OCI-M1 (cell line): Measurements from ENCODE around the gene PDIA5.

ENCODE experiments used
- DNase-seq: peaks from one replicate; lab custom pipeline; 2025; lab: John Stamatoyannopoulos, UW

Gene PDIA5

DNA sequence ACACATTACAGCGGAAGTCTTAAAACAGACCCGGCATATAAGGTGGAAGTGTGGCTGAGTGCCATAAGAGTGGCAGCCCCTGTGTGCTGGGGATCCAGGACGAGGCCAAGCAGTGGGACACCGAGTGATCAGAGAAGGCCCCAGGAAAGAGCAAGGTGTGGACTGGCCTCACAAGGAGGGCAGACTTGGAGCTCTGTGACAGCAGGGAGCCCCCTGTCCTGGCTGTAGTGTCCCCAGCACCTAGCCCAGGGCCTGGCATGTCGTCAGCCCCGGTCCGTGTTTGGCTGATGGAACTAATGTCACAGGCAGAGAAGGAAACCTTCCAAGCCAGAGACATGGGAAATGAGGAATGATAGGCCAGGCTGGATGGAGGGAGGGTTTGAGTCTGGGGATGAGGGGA, 4.8 kb downstream of the PDIA5 start:
- DNase-seq: no peak

DNA sequence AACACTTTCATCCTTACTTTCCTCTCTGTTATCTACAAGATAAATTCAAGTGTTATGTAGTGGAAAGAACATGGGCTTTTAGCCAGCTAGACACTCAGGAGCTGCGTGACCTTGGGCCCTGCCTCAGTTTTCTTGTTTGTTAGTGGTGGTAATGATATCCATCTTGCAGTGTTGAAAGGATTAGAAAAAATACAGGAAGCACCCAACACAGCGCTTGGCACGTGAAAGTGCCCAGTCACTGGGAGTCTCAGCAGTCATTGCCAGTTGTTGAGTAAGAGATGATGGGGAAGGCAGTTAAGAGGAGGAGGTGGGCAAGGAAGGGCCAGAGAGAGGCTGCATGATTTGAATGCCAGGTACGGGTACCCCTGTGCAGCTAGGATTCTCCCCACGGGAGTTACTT, 5.3 kb downstream of the PDIA5 start:
- no peak for DNase-seq

DNA sequence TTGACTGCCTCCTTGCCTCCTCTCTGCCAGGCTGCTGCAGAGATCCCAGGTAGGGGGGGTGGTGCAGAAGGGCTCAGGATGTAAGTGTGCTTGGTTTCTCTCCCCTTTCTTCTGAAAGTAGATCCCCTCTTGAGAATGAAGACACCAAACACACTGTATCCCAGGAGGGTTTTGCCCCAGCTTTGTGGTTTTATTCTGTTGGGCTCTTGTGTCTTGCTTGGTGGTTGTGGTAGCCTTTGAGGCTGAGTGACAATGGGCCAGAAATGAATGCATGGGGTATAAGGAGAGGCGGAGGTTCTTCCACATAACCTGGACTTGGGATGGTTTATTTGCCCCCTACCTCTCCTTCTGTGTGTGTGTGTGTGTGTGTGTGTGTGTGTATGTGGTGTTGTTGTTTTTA, 5.7 kb downstream of the PDIA5 start:
- DNase-seq: no peak

DNA sequence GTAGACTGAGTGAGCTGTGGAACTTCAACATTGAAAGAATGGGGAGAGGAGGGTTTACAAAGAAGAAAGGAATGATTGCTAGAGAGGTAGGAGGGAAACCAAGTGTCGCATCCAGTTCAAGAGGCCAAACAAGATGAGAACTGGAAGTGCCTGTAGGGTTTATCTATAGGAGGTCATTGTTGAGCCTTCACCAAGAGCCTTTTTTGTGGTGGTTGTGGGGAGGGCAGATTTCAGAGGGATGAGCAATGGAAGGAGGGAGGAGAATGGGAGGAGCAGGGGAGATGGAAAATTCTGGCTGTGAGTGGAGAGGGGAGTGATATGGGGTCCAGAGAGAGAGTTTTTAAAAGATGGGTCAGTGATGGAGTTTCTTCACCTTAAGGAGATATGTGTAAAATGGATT, 8.5 kb downstream of the PDIA5 start:
- DNase-seq: peak; percentile 24

DNA sequence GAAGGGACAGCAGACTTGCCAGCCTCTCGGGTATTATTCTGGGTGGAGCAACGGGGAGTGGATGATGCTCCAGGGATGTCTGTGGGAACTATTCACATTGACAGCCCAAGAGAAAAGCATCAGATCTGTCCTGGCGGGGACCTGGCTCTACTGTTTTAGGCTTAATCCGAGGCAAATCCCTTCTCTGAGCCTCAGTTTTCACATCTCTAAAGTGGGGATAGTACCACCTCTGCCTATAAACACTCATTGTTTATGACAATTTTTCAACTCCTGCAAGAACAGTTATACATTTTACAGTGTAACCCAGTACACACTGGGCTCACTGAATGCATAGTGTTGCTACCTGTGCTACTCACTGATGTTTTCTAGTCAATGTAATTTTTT, 9.3 kb downstream of the PDIA5 start:
- DNase-seq: no peak

DNA sequence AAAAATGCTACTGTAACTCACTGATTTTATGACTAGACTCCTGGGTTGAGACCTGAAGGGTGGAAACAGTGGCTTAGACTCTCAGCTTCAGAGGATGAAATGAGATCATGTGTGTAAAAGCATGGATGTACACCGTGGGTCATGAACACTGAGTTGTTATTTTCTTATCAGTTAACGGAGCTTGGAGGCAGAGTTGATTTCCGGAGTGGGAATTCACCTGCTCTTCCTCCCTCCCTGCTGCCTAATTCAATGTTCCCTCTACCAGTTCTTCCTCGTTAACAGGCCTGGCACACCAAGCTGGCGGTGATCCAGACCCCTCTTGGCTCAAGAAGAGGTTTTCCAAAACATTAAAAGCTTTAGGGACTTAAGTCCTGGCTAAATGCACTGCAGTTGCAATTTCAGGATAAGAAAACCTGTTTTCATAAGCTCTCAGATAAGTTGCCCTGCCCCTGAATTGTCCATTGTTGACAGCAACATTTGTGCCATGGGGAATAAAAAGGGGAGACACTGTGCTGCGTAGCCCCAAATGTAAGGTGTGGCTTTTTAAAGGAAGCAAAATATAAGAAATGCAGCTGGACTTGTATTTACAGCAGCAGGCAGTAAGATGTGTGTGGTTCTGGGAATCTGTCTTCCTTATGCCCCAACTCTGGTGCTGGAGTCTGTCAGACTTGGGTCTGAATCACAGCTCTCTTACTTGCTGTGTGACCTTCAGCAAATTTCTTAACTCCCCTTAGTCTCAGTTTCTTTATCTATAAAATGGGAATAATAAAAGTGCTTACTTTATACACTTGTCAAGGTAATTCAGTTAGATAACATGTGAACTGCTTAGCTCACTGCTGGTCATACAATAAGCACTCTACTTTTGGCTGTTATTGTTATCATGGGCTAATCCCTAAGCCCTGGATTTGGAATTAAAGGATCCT, 9.9 kb downstream of the PDIA5 start:
- no peak for DNase-seq

DNA sequence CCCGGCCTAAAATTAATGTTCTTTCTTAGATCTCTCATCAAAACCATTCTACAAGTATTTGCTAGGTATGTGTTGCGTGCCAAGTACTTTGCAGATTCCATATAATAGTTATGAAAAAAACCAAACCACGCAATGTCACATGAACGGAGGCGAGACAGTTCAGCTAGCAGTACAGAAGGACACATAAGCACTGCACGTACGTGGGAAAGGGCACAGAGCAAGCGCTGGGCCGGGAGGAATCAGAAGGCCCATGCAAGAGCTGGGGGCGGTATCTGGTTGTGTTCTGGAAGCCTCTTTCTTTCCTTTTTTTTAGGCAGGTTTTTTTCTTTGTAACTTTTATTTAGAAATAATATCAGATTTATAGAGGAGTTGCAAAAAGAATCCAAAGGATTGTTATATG, 11.3 kb downstream of the PDIA5 start:
- DNase-seq: no peak

DNA sequence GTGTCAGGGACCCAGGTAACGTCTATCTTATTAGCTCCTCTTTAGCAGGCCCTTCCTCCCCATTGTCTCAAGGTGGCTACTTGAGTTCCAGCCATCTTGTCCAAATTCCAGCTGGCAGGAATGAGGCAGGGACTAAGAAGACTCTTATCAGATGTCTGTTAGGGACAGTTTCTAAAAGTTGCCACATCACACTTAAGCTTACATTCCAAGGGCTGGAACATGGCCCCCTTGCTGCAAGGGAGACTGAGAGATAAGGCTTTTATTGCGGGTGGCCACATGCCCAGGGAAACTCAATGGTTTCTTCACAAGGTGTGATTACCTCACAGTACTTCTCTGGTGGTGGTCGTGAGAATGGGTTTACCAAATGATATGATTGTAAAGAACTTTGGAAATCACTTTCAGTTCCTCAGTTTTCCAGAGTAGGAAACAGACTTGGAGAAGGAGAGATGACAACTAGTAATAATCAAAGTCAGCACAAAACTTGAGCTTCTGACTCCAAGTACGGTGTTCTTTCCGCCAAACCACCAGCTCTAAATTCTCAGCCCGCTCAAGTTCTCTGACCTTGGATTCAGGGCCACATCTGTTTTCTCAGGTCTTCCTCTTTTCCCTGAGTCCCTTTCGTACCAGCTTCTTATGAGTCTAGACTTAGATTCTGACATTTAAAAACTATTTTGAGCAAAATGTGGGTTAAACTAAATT, 14.2 kb downstream of the PDIA5 start:
- DNase-seq: peak; percentile 79

DNA sequence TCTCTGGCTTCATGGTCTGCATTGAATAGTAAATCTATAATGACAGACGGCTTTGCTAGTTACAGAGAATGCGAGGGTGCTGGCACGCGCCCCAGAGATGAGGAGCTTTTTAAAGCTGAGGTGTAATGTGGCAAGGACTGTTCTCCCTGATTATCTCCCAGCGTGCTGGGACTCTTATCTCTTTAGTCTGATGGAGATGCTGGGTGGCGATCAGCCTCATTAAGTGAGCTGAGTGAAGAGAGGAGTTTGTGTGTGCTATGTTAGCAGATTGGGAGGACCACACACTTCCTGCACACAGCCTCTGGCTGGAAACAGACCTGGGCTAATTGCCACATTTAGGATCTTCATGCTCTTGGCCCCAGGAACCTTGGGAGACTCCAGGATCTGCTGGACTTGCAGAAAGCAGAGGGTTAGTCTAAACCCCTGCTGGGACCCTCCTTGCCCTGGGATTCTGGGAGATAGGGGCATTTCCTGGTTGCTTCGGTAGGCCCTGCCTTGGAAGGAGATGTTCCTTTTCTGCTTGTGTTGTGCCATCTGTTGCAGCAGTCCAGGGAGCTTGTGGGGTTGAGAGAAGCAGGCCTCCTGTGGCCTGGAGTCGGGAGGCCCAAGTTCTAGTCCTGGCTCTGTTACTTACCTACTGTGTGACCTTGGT, 15.0 kb downstream of the PDIA5 start:
- DNase-seq: peak; percentile 21

DNA sequence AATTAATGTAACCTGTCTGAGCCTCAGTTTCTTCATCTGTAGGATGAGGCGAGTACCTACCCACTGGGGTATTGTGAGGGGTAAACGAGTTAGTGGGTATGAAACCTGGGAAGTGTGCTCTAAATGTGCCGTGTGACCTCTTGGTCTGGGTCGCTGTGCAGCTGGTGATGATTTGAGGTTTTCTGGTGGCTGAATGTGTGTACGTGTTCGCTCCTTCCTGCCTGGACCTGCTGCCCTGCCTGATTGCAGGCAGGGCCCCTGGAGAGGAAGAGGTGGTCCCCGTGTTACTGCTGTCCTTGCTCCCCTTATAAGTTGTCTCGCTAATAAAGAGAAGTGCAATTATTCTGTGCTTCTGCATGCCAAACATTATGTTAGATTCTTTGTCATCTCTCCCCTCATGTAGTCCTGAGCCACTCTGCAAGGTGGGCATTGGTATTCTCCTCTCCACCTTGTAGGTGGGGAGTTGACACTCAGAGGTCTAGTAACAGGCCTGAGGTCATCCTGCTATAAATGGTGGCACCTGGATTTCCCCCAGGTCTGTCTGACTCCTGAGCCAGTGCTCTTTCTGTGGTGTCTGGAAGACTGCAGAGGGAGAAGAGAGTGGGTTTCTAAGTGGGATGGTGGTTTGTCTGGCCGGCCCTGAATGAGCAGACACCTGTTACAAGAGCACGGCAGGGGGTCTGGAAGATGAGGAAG, 15.7 kb downstream of the PDIA5 start:
- DNase-seq: no peak

DNA sequence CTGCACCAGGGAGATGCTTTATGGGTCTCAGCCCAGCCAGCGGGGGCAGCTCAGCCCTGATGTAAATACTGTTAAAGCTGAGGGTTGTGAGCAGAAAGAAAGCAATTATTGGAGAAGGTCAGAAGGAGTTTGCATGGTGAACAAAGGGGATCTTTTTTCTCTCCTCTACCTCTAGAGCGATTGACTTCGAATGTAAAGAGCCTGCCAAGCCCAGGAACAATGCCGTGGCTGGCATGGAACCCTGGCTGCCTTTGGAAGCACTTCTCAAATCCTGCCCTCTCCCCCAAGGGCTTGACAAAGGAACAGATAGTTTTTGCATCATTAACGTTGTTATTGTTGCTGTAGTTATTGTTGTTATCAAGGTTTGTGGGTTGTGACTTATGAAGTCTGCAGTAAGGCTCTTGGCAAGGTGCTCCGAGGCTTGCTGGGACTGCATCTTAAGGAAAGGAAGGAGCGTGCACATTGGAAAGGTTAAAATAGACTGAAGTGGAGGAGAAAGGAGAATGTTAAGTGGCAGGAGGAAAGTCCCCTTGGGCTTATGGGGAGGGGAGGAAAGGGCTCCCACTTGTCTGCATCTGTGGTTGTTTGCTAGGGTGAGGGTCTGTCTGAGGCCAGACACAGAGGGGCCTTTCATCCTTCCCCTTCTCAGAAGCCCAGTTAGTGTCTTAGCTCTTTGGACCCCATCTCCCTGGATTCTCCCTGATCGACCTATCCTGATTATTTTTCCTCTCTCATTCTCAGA, 16.7 kb downstream of the PDIA5 start:
- no peak for DNase-seq

DNA sequence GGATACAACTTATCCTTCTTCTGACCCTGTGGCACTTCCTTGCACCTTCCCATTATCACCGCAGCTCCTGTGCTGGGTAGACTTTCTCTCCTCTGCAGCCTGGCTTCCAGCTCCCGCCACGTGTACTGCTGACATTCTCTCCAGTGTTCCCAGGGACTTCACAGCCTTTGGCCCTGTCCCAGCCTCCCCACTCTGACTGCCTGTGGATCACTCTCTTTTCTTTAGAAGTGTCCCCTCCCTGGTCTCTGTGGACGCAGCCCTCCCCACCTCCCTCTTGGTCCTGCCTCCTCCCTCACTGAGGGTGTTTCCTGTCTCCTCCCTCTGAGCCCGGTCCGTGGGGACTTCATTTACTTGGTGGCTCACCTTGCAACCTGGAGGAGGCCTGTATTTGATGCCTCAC, 17.4 kb downstream of the PDIA5 start:
- no peak for DNase-seq

DNA sequence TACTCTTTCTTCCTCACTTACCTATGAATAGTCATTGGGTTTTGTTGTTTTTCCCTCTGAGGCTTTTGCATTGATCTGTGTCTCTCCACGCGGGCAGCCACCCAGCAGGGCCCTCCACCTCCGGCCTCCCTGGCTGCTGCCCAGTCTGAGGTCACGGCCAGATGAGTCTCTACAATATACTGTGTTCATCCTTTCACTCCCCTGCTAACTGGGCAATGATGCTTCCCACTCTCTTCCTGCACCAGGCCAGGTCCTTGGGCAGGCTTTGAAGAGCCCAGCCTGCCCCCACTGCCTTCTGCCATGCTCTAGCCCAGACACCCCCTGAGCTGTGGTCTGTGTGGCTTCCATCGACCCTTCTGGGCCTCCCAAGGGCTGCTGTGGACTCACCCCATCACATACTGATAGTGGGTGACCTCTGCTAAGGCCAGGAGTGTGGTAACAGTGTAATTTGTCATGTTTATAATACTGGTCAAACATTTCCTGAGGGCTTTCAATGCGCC, 18.0 kb downstream of the PDIA5 start:
- no peak for DNase-seq

DNA sequence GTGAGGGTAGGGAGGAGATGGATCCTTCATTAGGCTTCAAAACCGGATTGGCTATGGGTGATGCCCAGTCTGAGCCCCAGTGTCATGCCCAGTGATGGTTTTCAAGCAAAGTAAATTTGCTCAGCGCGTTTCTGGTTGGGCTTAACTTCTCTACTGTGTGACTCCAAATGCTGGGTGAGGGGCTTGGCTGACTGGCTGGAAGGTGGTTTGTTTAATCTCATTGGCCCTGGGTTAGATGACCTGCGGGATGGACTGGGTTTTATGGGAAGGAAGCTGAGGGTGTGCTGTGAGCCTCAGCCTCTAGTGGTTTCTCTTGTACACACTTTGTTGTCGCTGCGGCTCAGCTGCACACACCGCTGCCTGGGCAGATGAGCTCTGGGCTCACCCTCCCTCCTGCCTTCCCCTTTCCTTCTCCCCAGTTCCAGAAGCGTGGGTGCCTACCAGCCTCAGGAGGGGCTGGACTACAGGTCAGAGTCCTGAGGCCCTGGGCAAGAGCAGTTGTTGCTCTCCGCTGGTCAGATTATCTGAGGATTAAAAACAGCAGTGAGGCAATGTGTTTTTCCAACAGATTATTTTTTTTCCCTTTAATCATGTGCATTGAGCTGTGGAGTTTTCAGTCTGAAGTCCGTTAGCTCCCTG, 18.6 kb downstream of the PDIA5 start:
- no peak for DNase-seq

DNA sequence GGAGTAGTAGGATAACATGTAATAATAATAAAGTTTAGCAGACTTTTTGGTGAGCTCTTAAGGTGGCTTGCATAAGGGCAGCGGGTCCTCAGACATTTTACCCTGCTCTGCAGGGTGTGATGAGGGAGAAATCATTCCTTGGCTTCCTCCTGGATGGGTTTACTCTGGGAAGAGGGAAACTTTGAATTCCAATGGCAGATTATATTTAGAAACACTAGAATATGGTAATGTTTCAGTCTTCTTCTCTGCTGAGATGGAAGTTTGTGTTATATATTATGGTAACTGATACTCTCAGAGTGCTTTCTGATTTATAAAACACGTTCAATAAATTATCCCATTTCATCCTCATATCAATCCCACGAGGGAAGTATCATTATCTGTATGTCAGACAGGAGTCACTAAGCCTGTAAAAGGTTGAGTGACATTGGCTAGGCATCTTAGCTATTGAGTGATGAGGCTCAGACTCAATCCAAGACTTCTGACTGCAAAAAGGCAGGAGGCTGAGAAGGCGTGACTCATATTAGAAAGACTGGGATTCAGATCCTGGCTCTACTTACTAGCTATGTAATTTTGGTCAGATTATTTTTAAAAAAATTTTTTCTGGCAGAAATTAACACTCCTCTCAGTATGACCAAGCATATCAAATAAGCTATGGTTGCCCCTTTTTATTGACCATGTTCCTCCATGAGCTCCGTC, 19.3 kb downstream of the PDIA5 start:
- DNase-seq: no peak

DNA sequence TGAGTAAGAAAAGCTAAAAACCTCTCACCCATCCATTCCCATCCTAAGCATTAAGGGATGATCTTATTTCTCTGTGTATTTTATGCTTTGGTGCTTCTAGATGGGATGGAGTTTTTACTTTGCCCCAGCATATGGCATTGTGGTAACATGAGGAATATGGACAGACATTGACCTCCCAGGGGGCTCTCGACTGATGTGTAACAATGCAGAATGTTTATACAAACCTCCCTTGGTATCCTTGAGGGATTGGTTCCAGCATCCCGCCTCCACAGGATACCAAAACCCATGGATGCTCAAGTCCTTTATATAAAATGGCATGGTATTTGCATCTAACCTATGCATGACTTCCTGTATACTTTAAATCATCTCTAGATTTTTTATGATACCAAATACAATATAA, 21.6 kb downstream of the PDIA5 start:
- no peak for DNase-seq

DNA sequence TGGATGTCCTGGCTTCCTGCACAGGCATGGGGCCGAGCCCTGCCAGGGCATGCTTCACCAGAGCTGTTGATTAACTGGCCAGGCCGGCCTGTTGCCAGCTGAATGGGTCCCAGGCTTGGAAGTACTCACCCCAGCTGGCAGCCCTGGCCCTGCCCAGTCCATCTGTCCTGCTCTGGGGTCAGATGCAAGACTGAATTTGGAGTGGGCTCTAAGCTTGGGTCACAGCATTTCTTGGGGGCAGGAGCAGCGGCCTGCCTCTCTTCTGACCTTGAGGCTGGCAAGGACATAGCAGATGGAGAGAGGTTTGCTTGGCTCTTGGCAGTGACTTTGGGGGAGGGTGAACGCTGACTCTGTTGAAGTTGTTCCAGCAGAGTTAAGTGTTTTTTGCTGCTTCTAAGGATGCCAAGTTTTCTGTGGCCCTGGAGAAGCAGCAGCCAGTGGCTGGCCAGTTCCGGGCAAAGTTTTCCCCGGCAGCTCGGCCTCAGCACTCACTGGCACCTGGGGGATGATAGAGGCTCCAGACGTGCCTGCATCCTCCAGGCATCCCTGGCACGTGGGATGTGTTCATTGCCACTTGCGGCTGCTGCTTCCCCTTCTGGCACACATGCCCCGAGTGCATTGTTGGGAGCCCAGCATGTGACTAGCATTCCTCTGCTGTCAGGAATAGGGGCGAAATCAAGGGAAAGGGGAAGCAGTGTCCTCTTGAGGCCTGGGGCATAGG, 22.9 kb downstream of the PDIA5 start:
- DNase-seq: no peak

DNA sequence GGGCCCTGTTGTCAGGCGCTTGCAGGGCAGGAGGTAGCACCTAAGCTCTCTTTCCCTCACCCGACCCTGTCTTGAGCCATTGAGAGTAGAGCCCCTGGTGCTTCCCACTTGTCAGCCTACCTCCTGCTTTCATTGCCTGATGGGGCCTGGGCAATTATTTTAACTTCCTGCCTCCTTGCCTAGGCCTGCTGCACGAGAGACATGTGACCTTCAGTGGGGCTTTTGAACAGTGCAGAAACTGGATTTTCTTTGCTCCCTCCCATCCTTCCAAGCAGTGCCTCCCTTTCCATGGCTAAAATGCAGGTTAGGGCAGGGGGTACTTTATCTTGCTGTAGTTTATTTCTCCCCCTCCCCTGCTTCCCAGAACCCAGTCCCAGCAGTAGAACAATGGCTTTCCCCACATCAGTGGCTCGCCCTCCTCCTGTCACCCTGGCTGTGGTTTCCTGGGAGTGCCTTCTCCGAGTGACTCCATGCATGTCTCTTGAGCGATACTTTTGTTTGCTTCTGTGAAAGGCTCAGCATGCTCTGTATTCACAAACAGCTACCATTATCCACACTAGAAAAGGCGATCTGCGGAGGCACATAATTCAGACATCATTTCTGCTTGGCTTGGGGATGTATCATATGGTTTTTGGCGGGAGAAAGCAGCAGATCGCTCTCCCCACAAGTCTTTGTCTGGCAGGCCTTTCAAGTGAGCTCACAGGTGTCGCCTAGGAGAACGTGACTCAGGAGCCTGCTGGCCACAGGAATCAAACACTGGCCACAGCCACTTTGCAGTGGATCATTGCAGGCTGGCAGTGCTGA, 24.1 kb downstream of the PDIA5 start:
- no peak for DNase-seq

DNA sequence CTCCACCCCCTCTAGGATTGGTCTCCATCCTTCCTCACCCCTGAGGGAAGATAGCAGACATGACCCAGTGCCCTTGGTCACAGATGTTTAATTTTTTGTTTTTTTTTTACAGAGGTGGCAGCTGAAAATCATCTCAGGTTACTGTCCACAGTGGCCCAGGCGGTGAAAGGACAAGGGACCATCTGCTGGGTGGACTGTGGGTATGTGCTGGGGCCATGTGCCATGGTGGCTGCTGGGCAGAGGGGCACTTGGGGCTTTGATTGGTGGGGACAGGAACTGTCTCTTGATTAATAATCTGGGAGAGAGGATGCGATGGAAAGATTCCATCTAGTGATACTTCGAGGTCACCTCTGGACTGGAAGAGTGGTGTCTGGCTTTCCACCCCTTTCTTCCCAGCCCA, 25.4 kb downstream of the PDIA5 start:
- no peak for DNase-seq
